Loucy (cell line): Measurements from ENCODE around the gene NELL2.

Experiments
- H2AFZ ChIP-seq: fragments of 200-600 bp; sonication (generic); 2 replicates; pipeline ENCODE4 v1.6.0; 2016; ENCODE audit warnings: antibody characterized with exemption, mild to moderate bottlenecking, low read length, moderate library complexity
- H3F3A ChIP-seq: fragments of 200-600 bp; 2 replicates; pipeline ENCODE4 v1.6.0; 2016; ENCODE audit warnings: antibody characterized with exemption, low read depth, mild to moderate bottlenecking
- H3K27me3 ChIP-seq: fragments of 200-600 bp; sonication (generic); 2 replicates; pipeline ENCODE4 v1.6.1; 2014; ENCODE audit warnings: low read length, mild to moderate bottlenecking; ENCODE audit not compliant: insufficient read depth, poor library complexity, severe bottlenecking
- H3K36me3 ChIP-seq: fragments of 200-600 bp; sonication (generic); 2 replicates; pipeline ENCODE4 v1.6.1; 2016; ENCODE audit warnings: low read length; ENCODE audit not compliant: insufficient read depth
- H3K4me1 ChIP-seq: fragments of 200-600 bp; sonication (generic); 2 replicates; pipeline ENCODE4 v1.5.1; 2014; ENCODE audit warnings: low read length, mild to moderate bottlenecking; ENCODE audit not compliant: insufficient read depth, poor library complexity, severe bottlenecking
- H3K4me2 ChIP-seq: fragments of 200-600 bp; sonication (generic); 2 replicates; pipeline ENCODE4 v1.6.0; 2014; ENCODE audit warnings: antibody characterized with exemption, low read length, low read depth, mild to moderate bottlenecking; ENCODE audit not compliant: poor library complexity, severe bottlenecking
- H3K4me3 ChIP-seq: fragments of 200-600 bp; sonication (generic); 2 replicates; pipeline ENCODE4 v1.5.1; 2014; ENCODE audit warnings: low read length, mild to moderate bottlenecking, mixed read lengths; ENCODE audit not compliant: poor library complexity, severe bottlenecking
- H3K79me2 ChIP-seq: fragments of 200-600 bp; sonication (generic); 2 replicates; pipeline ENCODE4 v1.6.1; 2014; ENCODE audit warnings: low read length; ENCODE audit not compliant: insufficient read depth
- H3K9ac ChIP-seq: fragments of 200-600 bp; sonication (generic); 2 replicates; pipeline ENCODE4 v1.6.0; 2014; ENCODE audit warnings: mild to moderate bottlenecking, low read depth, low read length, moderate library complexity; ENCODE audit not compliant: poor library complexity, severe bottlenecking
- H3K9me2 ChIP-seq: fragments of 200-600 bp; sonication (generic); replicated peaks from 2 replicates; pipeline ENCODE4 v1.6.1; 2016; ENCODE audit warnings: low read depth, low read length, mixed read lengths
- H3K9me3 ChIP-seq: fragments of 200-600 bp; sonication (generic); 2 replicates; pipeline ENCODE4 v1.6.1; 2014; ENCODE audit warnings: mild to moderate bottlenecking, antibody characterized with exemption, low read length, low read depth; ENCODE audit not compliant: insufficient read depth
- H4K20me1 ChIP-seq: fragments of 200-600 bp; sonication (generic); 2 replicates; pipeline ENCODE4 v1.6.0; 2014; ENCODE audit warnings: antibody characterized with exemption, low read length, mild to moderate bottlenecking; ENCODE audit not compliant: insufficient read depth, poor library complexity, severe bottlenecking
- CTCF ChIP-seq: fragments of 200-600 bp; sonication (generic); conservative IDR thresholded peaks from 2 replicates; pipeline ENCODE4 v1.5.1; 2014; ENCODE audit warnings: mild to moderate bottlenecking, antibody characterized with exemption, low read length
- EZH2phosphoT487 ChIP-seq: fragments of 200-600 bp; IDR thresholded peaks from 2 replicates; pipeline ENCODE4 v1.6.1; 2018; ENCODE audit warnings: antibody characterized with exemption, mild to moderate bottlenecking, moderate library complexity, borderline replicate concordance

The NELL2 gene

GRCh38 chr12:44510510-44510909, 365.6 kb downstream of the NELL2 start:
- Histone ChIP-seq H2AFZ (no peak overlapping the region), H3K27me3 (no peaks in the 10 kb centered on the region), H3K9ac (no peak overlapping the region), H3K9me2 (no peaks in the 10 kb centered on the region), H3K4me1 (no peaks in the 10 kb centered on the region), H3K36me3 (no peaks in the 10 kb centered on the region), H3K4me2 (no peak overlapping the region), H4K20me1 (no peaks in the 10 kb centered on the region), H3K79me2 (no peaks in the 10 kb centered on the region), H3F3A (no peaks in the 10 kb centered on the region), H3K9me3 (no peaks in the 10 kb centered on the region), H3K4me3 (no peak overlapping the region)
- TF ChIP-seq CTCF (peak; percentile 40), EZH2phosphoT487 (no peak)

- Histone ChIP-seq H3K36me3 (no peaks in the 10 kb centered on the region), H3K9me3 (no peaks in the 10 kb centered on the region), H3K4me2 (no peak overlapping the region), H3K9ac (no peak overlapping the region), H3F3A (no peaks in the 10 kb centered on the region), H3K4me1 (no peaks in the 10 kb centered on the region), H4K20me1 (no peaks in the 10 kb centered on the region), H3K4me3 (no peak overlapping the region), H3K27me3 (no peaks in the 10 kb centered on the region), H3K9me2 (no peaks in the 10 kb centered on the region), H3K79me2 (no peaks in the 10 kb centered on the region), H2AFZ (no peak overlapping the region)
- no peak for TF ChIP-seq EZH2phosphoT487
- TF ChIP-seq CTCF = no peak
Observed at GRCh38 chr12:44510076-44510475, 366.0 kb downstream of the NELL2 start.

GRCh38 chr12:44509471-44509870, 366.6 kb downstream of the NELL2 start:
- H3K9me3 ChIP-seq = no peaks in the 10 kb centered on the region
- no peak overlapping the region for H3K4me2 ChIP-seq

More at GRCh38 chr12:44509471-44509870, 366.6 kb downstream of the NELL2 start:
- Histone ChIP-seq H3K4me1 (no peaks in the 10 kb centered on the region), H3K4me3 (no peak overlapping the region), H3K9ac (no peak overlapping the region), H4K20me1 (no peaks in the 10 kb centered on the region), H3K79me2 (no peaks in the 10 kb centered on the region), H3K9me2 (no peaks in the 10 kb centered on the region), H3K27me3 (no peaks in the 10 kb centered on the region), H2AFZ (no peak overlapping the region), H3F3A (no peaks in the 10 kb centered on the region), H3K36me3 (no peaks in the 10 kb centered on the region)
- no peak for TF ChIP-seq CTCF
- no peak for TF ChIP-seq EZH2phosphoT487
